CD8-positive, alpha-beta memory T cell (primary cell): Measurements from ENCODE around the gene CLPTM1. TPM values are rescaled to one million over a fixed set of nuclear protein-coding genes. Genes with fewer than 3 reads are reported as not detected.

Source experiments
- CTCF ChIA-PET: fragments of 350-600 bp; sonication (Branson Sonifier 250); formaldehyde crosslinking; loops from one replicate; lab custom pipeline; 2021; ENCODE audit warnings: antibody characterized with exemption; lab: Charles Lee
- POLR2A ChIA-PET: fragments of 350-600 bp; sonication (Branson Sonifier 250); formaldehyde crosslinking; loops from one replicate; lab custom pipeline; 2021; ENCODE audit warnings: antibody characterized with exemption; lab: Charles Lee
- DNase-seq, 5 donors: peaks; one replicate each; pipeline versions ENCODE4 v3.0.0 to v3.0.0-alpha.2; 2020 to 2022; ENCODE audit warnings: mixed read lengths in 1 of 5
- H3K27ac ChIP-seq: one replicate; pipeline ENCODE4 v1.7.0; 2013; ENCODE audit warnings: low read depth, mild to moderate bottlenecking, low read length, moderate library complexity
- H3K27me3 ChIP-seq: 2 replicates; pipeline ENCODE4 v1.7.0; 2013; ENCODE audit warnings: low read length, mild to moderate bottlenecking; ENCODE audit not compliant: insufficient read depth, poor library complexity, severe bottlenecking
- H3K36me3 ChIP-seq: 2 replicates; pipeline ENCODE4 v1.7.0; 2013; ENCODE audit warnings: mild to moderate bottlenecking, low read length, moderate library complexity; ENCODE audit not compliant: insufficient read depth
- H3K4me1 ChIP-seq: 2 replicates; pipeline ENCODE4 v1.7.0; 2013; ENCODE audit warnings: mild to moderate bottlenecking, low read length, moderate library complexity; ENCODE audit not compliant: insufficient read depth
- H3K4me3 ChIP-seq: 2 replicates; pipeline ENCODE4 v1.7.0; 2013; ENCODE audit warnings: mild to moderate bottlenecking, low read length
- H3K9me3 ChIP-seq: 2 replicates; pipeline ENCODE4 v1.7.0; 2013; ENCODE audit warnings: mild to moderate bottlenecking, low read length
- H3K27ac Mint-ChIP-seq, 8 donors: one replicate each; pipeline ENCODE4 v1.8.0; 2020 to 2021; ENCODE audit warnings: mixed read lengths in 8 of 8, mild to moderate bottlenecking in 6 of 8, inconsistent platforms in 3 of 8, moderate library complexity in 3 of 8
- H3K27me3 Mint-ChIP-seq, 2 donors: one replicate each; pipeline ENCODE4 v1.8.0; 2020 to 2021; ENCODE audit warnings: mixed read lengths in 2 of 2, mild to moderate bottlenecking in 1 of 2, moderate library complexity in 1 of 2
- H3K36me3 Mint-ChIP-seq, 3 donors: one replicate each; pipeline ENCODE4 v1.8.0; 2020 to 2021; ENCODE audit warnings: mixed read lengths in 3 of 3, inconsistent platforms in 1 of 3, mild to moderate bottlenecking in 1 of 3
- H3K4me1 Mint-ChIP-seq, 3 donors: one replicate each; pipeline ENCODE4 v1.8.0; 2020 to 2021; ENCODE audit warnings: mixed read lengths in 3 of 3, inconsistent platforms in 1 of 3, mild to moderate bottlenecking in 1 of 3
- H3K4me3 Mint-ChIP-seq, 7 donors: one replicate each; pipeline ENCODE4 v1.8.0; 2020 to 2021; ENCODE audit warnings: mixed read lengths in 7 of 7, mild to moderate bottlenecking in 6 of 7, moderate library complexity in 4 of 7, inconsistent platforms in 2 of 7
- H3K9me3 Mint-ChIP-seq, 5 donors: one replicate each; pipeline ENCODE4 v1.8.0; 2020 to 2022; ENCODE audit warnings: mixed read lengths in 5 of 5, mild to moderate bottlenecking in 3 of 5, moderate library complexity in 2 of 5, inconsistent platforms in 1 of 5
- polyA plus RNA-seq: library from polyadenylated mRNA; unstranded; fragments of 300-500 nt; fragmentation: Illumina TruSeq; gene quantifications from one replicate; pipeline ENCODE4 v1.2.3, GENCODE V29; 2021
- total RNA-seq, 2 experiments: library from RNA; stranded (reverse); gene quantifications; one replicate each; pipeline ENCODE4 v1.2.3, GENCODE V29; 2021

Gene CLPTM1
- total and polyA plus RNA-seq, 3 experiments from 2014 or later = 27.5 to 82.5 (median 78.6) TPM

- Mint-ChIP-seq H3K27ac (peak overlapping the region in 4 of 8 donors; percentile 6 to 69 (median 50)), H3K36me3 (peaks cover 0 to 51% (median 3%) of the 10 kb centered on the region in 3 donors), H3K27me3 (peaks cover 0 to 8% of the 10 kb centered on the region in 2 donors), H3K4me1 (peaks cover 59 to 72% (median 61%) of the 10 kb centered on the region in 3 donors), H3K4me3 (peak overlapping the region in 3 of 7 donors; percentile 37 to 96 (median 68)), H3K9me3 (peaks cover 0 to 2% (median 0%) of the 10 kb centered on the region in 5 donors)
- POLR2A ChIA-PET = interaction anchor here (0.6 kb wide), 1 partner anchor 67 kb away, joined by 3 read pairs; the partner anchor contains the start of gene TOMM40
- peaks cover 35% of the 10 kb centered on the region for H3K4me1 ChIP-seq
- H3K27me3 ChIP-seq = no peaks in the 10 kb centered on the region
- CTCF ChIA-PET = no interaction called here
- H3K27ac ChIP-seq = no peak overlapping the region
- peaks cover 26% of the 10 kb centered on the region for H3K36me3 ChIP-seq
- no peak overlapping the region for H3K4me3 ChIP-seq
- DNase-seq = no peak
- no peaks in the 10 kb centered on the region for H3K9me3 ChIP-seq
Observed at GRCh38 chr19:44958090-44958489, 2.9 kb downstream of the CLPTM1 start.

- H3K27me3 Mint-ChIP-seq = peaks cover 0 to 5% of the 10 kb centered on the region in 2 donors
- CTCF ChIA-PET = no interaction called here
- peak overlapping the region in 2 of 7 donors; percentile 6 to 57 for H3K4me3 Mint-ChIP-seq
- H3K27ac Mint-ChIP-seq = peak overlapping the region in 6 of 8 donors; percentile 2 to 86 (median 58)
- peaks cover 25% of the 10 kb centered on the region for H3K4me1 ChIP-seq
- H3K4me1 Mint-ChIP-seq = peaks cover 51 to 60% (median 51%) of the 10 kb centered on the region in 3 donors
- H3K36me3 Mint-ChIP-seq = peaks cover 0 to 56% (median 6%) of the 10 kb centered on the region in 3 donors
- no peak overlapping the region for H3K27ac ChIP-seq
- H3K27me3 ChIP-seq = no peaks in the 10 kb centered on the region
- POLR2A ChIA-PET = no interaction called here
- H3K9me3 Mint-ChIP-seq = peaks cover 0 to 2% (median 0%) of the 10 kb centered on the region in 5 donors
- H3K9me3 ChIP-seq = no peaks in the 10 kb centered on the region
- H3K36me3 ChIP-seq = peaks cover 27% of the 10 kb centered on the region
- DNase-seq = no peak
- no peak overlapping the region for H3K4me3 ChIP-seq
Observed at GRCh38 chr19:44959691-44960090, 4.5 kb downstream of the CLPTM1 start.

GRCh38 chr19:44960906-44961728, 5.9 kb downstream of the CLPTM1 start:
- POLR2A ChIA-PET = no interaction called here
- CTCF ChIA-PET = no interaction called here
- Mint-ChIP-seq H3K4me1 (peaks cover 39 to 49% (median 41%) of the 10 kb centered on the region in 3 donors), H3K27me3 (peaks cover 0 to 2% of the 10 kb centered on the region in 2 donors), H3K4me3 (peak overlapping the region in 2 of 7 donors; percentile 10 to 68), H3K9me3 (no peaks in the 10 kb centered on the region), H3K27ac (peak overlapping the region in 5 of 8 donors; percentile 42 to 73 (median 47)), H3K36me3 (peaks cover 0 to 57% (median 6%) of the 10 kb centered on the region in 3 donors)
- Histone ChIP-seq H3K27ac (no peak overlapping the region), H3K9me3 (no peaks in the 10 kb centered on the region), H3K4me1 (peaks cover 20% of the 10 kb centered on the region), H3K27me3 (no peaks in the 10 kb centered on the region), H3K4me3 (no peak overlapping the region), H3K36me3 (peaks cover 33% of the 10 kb centered on the region)
- DNase-seq = no peak

GRCh38 chr19:44961821-44962220, 6.6 kb downstream of the CLPTM1 start:
- Histone ChIP-seq H3K9me3 (no peaks in the 10 kb centered on the region), H3K27ac (no peak overlapping the region), H3K27me3 (no peaks in the 10 kb centered on the region), H3K4me1 (peaks cover 13% of the 10 kb centered on the region), H3K36me3 (peaks cover 33% of the 10 kb centered on the region), H3K4me3 (no peak overlapping the region)
- ChIA-PET CTCF (interaction anchor here (1.7 kb wide), 1 partner anchor 27 kb away, joined by 5 read pairs; no protein-coding TSS in a partner anchor), POLR2A (no interaction called here)
- peak overlapping the region in 1 of 8 donors; percentile 48 for H3K27ac Mint-ChIP-seq
- H3K36me3 Mint-ChIP-seq = peaks cover 0 to 63% (median 6%) of the 10 kb centered on the region in 3 donors
- no peaks in the 10 kb centered on the region for H3K9me3 Mint-ChIP-seq
- peaks cover 32 to 42% (median 34%) of the 10 kb centered on the region in 3 donors for H3K4me1 Mint-ChIP-seq
- H3K27me3 Mint-ChIP-seq = peaks cover 0 to 2% of the 10 kb centered on the region in 2 donors
- H3K4me3 Mint-ChIP-seq = no peak overlapping the region
- DNase-seq = no peak

GRCh38 chr19:44968118-44968517, 12.9 kb downstream of the CLPTM1 start:
- Histone ChIP-seq H3K27ac (no peak overlapping the region), H3K36me3 (peaks cover 7% of the 10 kb centered on the region), H3K9me3 (no peaks in the 10 kb centered on the region), H3K4me3 (no peak overlapping the region), H3K27me3 (no peaks in the 10 kb centered on the region), H3K4me1 (no peaks in the 10 kb centered on the region)
- DNase-seq = no peak
- Mint-ChIP-seq H3K27me3 (peaks cover 0 to 2% of the 10 kb centered on the region in 2 donors), H3K9me3 (no peaks in the 10 kb centered on the region), H3K27ac (peak overlapping the region in 2 of 8 donors; percentile 2 to 51), H3K36me3 (peaks cover 4 to 61% (median 4%) of the 10 kb centered on the region in 3 donors), H3K4me3 (no peak overlapping the region), H3K4me1 (peaks cover 4 to 9% (median 4%) of the 10 kb centered on the region in 3 donors)
- ChIA-PET POLR2A (no interaction called here), CTCF (interaction anchor here (1.1 kb wide), 1 partner anchor 8 kb away, joined by 3 read pairs; no protein-coding TSS in a partner anchor)

GRCh38 chr19:44968670-44969069, 13.5 kb downstream of the CLPTM1 start:
- Mint-ChIP-seq H3K36me3 (peaks cover 4 to 64% (median 4%) of the 10 kb centered on the region in 3 donors), H3K4me1 (peaks cover 4 to 9% (median 4%) of the 10 kb centered on the region in 3 donors), H3K9me3 (no peaks in the 10 kb centered on the region), H3K27ac (no peak overlapping the region), H3K4me3 (no peak overlapping the region), H3K27me3 (peaks cover 0 to 2% of the 10 kb centered on the region in 2 donors)
- no peaks in the 10 kb centered on the region for H3K4me1 ChIP-seq
- ChIA-PET CTCF (no interaction called here), POLR2A (no interaction called here)
- no peaks in the 10 kb centered on the region for H3K9me3 ChIP-seq
- no peak for DNase-seq
- H3K27me3 ChIP-seq = no peaks in the 10 kb centered on the region
- no peak overlapping the region for H3K4me3 ChIP-seq
- H3K36me3 ChIP-seq = peaks cover 7% of the 10 kb centered on the region
- H3K27ac ChIP-seq = no peak overlapping the region

- DNase-seq = no peak
- H3K4me1 Mint-ChIP-seq = peaks cover 4 to 9% (median 4%) of the 10 kb centered on the region in 3 donors
- H3K9me3 Mint-ChIP-seq = no peaks in the 10 kb centered on the region
- CTCF ChIA-PET = no interaction called here
- Histone ChIP-seq H3K36me3 (peaks cover 14% of the 10 kb centered on the region), H3K4me3 (no peak overlapping the region), H3K27ac (no peak overlapping the region), H3K27me3 (no peaks in the 10 kb centered on the region), H3K9me3 (no peaks in the 10 kb centered on the region), H3K4me1 (no peaks in the 10 kb centered on the region)
- peaks cover 6 to 64% (median 7%) of the 10 kb centered on the region in 3 donors for H3K36me3 Mint-ChIP-seq
- no peak overlapping the region for H3K4me3 Mint-ChIP-seq
- POLR2A ChIA-PET = interaction anchor here (0.6 kb wide), 1 partner anchor 746 kb away, joined by 4 read pairs; no protein-coding TSS in a partner anchor
- peaks cover 0 to 2% of the 10 kb centered on the region in 2 donors for H3K27me3 Mint-ChIP-seq
- H3K27ac Mint-ChIP-seq = peak overlapping the region in 1 of 8 donors; percentile 43
Observed at GRCh38 chr19:44969437-44969836, 14.3 kb downstream of the CLPTM1 start.
